ENCODE data around the gene NFKBIE.

The NFKBIE gene

DNA sequence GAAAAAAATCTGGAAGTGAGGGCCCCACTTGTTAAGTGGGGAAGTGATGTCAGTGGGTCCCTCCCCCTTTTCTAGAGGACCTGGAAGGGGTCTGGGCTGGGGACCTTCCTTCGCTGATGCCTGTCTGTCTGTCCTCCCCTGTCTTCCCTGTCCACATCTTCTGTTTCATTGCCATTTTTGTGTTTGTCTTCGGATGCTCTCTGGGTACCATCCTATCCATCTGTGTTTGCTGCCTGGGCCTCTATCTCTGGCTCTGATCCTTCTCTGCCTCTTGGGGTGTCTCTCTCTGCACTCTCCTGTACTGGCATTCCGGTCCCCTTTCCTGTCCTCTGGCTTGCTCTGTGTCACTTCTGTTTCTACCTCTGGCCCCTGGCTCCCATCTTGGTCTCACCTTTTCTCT, 7.2 kb upstream of the NFKBIE start:
- DNase-seq (ENCODE audit: low read depth) = no peak

- no peak for DNase-seq (ENCODE audit: low read depth)
Measured at GRCh38 chr6:44271914-44272313, 6.6 kb upstream of the NFKBIE start.

DNA sequence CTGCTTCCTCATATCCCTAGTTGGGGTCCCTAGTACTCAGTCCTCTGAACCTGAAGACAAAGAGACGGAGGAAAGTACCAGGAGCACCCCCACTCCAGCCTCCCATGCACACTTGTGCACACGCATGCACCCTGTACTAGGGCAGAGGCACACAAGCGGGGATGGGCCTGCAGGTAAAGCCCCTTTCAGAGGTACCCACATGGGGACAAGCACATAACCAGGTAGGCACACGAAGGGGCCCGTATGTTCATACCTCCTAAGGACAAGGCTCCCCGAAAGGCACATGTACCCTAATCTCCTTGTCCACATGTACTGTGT, 6.0 kb upstream of the NFKBIE start:
- DNase-seq (ENCODE audit: low read depth) = no peak

DNA sequence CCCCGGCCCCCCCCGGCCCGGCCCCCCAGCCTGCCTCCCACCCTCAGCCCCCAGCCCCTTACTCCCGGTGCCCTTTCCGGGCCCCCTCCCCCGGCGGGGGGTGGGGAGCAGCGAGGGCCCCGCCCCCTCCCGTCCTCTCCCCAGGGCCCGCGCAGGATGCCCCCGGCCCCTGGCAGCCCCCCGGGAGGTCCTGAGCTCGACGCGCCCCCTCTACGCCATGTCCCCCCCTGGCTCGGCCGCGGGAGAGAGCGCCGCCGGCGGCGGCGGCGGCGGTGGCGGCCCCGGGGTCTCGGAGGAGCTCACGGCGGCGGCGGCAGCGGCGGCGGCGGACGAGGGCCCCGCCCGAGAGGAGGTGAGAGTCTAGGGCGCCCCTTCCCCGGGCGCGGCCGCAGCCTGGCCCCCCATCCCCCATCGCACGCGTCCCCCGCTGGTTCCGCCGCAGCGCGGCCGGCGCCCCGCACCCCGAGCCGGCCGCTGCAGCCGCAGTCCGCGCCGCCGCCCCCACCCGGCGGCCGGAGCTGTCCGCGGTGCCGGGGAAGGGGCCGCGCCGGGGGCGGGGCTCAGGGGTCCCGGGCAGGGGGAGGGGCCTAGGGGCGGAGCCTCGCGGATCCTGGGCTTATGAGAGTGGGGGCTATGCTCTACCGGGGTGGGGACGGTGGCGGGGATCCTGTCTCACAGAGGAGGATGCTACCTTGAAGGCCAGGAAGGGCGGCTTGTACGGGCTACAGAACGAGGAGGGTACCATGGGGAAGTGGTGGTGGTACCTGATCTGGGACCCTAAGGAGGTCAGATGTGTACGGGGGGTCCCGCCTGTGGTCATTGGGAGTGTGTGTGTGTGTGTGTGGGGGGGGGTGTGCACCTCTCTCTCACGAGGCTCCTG, 5.4 kb upstream of the NFKBIE start:
- DNase-seq (ENCODE audit: low read depth) = no peak

GRCh38 chr6:44269921-44270525, 4.7 kb upstream of the NFKBIE start, which contains the start of gene TMEM151B:
Gene TMEM151B, plus strand, starts transcription at chr6:44270450. Its CDS starts 293 bp downstream, at chr6:44270743.
- no peak for DNase-seq (ENCODE audit: low read depth)

- no peak for DNase-seq (ENCODE audit: low read depth)
Measured at GRCh38 chr6:44269178-44269920, 4.0 kb upstream of the NFKBIE start.

- no peak for DNase-seq (ENCODE audit: low read depth)
Measured at GRCh38 chr6:44268095-44268628, 2.8 kb upstream of the NFKBIE start.

GRCh38 chr6:44267252-44267651, 1.9 kb upstream of the NFKBIE start:
- DNase-seq (ENCODE audit: low read depth) = no peak

- DNase-seq (ENCODE audit: low read depth) = no peak
Measured at GRCh38 chr6:44266347-44266746, 996 bp upstream of the NFKBIE start.

DNA sequence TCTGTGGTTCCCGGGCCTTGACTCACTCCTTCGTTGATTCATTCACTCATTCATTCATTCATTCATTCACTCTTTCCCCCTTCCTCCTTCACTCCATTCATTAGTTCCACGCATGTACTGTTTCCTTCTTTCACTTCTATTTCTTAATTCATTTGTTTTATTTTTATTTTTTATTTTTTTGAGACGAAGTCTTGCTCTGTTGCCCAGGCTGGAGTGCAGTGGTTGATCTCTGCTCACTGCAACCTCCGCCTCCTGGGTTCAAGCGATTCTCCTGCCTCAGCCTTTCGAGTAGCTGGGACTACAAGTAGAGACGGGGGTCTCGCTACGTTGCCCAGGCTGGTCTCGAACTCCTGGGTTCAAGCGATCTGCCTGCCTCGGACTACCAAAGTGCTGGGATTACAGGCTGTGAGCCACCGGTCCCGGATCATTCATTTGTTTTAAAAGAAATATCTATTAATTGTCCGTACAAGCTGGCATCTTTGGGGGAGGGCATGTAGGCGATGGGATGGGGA, 427 bp upstream of the NFKBIE start:
- no peak for DNase-seq (ENCODE audit: low read depth)

GRCh38 chr6:44264154-44265006, 971 bp downstream of the NFKBIE start:
- no peak for DNase-seq (ENCODE audit: low read depth)

DNA sequence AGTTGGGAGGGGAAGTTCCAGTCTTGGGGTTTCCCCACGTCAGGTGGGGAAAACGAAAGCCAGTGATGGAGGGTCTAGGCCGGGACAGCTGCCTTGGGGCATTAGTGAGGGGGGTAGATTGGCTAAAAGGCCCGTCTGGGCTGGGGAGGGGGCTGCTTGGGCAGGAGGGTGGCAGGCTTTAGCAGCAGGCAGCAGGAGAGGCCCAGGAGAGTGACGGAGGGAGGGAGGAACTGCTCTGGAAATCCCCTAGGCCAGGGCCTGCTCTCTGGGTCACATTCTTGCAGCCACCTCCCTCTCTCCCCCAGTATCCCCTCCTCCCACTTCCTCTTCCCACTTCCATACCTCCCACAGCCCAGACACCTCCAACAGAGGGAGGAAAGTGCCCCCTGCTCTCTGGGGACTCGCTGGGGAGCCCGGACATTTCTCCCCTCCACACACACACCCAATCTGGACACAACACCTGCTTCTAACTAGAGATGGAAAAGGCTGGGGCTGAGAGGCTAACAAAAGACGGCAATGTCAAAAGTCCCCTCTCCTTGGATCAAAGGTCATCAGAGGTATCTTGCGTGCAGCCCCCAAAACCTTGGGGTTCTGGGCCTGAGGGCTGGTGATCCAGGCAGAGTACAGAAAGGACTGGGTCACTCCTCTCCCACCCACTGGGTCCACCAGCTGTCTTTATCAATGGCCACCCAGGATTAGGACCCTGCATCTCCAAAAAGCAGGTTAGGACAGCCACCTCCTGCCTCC, 1.8 kb downstream of the NFKBIE start:
- DNase-seq (ENCODE audit: low read depth) = no peak

GRCh38 chr6:44262467-44263353, 2.6 kb downstream of the NFKBIE start:
- no peak for DNase-seq (ENCODE audit: low read depth)

- DNase-seq (ENCODE audit: low read depth) = no peak
Measured at GRCh38 chr6:44261581-44261980, 3.8 kb downstream of the NFKBIE start.

DNA sequence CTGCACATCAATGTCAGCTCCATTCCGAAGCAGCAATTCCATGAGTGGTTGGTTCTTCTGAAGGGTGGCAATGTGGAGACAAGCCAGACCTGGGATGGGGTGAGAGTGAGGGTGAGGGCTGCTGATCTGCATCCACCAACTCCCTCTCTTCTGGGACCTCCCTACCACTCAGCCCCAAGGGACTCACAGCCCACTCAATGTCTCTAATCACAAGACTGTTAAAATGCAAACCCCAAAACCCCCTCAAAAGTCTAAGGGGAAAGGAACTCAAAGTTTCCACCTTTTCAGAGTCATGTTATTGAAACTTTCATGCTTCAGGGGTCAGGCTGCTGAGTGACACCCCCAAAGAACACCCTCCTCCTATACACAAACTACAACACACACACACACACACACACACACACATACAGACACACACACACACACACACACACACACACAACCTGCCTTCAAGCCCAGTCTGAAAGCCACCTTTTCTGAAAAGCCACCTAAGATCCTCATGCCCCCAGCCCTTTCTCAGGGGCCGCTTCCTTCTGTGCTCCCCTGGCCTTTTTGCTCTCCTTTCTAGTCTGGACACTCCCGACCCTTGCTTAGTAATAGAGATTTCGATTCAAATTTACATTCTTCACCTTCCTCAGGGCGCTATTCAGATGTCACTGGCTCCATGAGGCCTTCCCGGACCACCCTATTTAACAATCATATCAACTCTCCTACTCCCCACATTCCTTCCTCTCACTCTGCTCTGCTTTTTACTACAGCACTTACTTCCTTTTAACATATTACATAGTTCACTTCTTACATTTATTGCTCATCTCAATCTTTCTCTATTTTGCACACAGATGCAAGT, 4.7 kb downstream of the NFKBIE start:
- no peak for DNase-seq (ENCODE audit: low read depth)

- no peak for DNase-seq (ENCODE audit: low read depth)
Measured at GRCh38 chr6:44260011-44260410, 5.3 kb downstream of the NFKBIE start.

- DNase-seq (ENCODE audit: low read depth) = no peak
Measured at GRCh38 chr6:44258921-44259320, 6.4 kb downstream of the NFKBIE start.

DNA sequence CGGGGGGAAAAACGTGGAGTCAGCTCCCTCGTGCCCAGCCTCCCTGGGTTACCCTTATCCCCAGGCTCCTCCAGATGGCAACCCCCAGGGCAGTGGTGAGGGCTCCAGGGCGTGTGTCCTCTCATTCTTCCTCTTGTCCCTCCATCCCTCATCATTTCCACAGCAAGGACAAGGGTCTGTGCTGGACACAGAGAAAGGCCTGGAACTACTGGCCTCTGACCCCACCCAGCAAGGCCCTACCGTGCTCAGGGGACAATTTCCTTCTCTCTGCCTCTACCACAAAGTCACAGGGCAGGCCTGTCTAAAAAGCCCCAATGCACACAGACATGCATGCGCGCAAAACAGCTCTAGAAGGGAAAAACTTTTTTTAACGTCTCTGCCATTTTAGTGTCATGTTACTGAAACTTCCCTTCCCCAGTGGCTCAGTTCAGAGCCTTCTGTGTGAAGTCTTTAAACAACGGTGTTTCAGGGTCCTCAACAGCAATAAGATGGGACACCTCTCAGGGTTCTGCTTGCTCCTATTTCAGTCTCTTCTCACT, 7.0 kb downstream of the NFKBIE start:
- DNase-seq (ENCODE audit: low read depth) = no peak
